DLD1 (cell line): ENCODE data around the gene ZNF219.

Experiments
- in situ Hi-C: cut with HindIII; loops from 2 replicates; pipeline ENCODE4 v1.10.0; 2017; ENCODE audit warnings: low sequenced_read_pairs

Gene ZNF219

GRCh38 chr14:21102521-21103410, 4.3 kb upstream of the ZNF219 start:
- in situ Hi-C loops: no loop called here

DNA sequence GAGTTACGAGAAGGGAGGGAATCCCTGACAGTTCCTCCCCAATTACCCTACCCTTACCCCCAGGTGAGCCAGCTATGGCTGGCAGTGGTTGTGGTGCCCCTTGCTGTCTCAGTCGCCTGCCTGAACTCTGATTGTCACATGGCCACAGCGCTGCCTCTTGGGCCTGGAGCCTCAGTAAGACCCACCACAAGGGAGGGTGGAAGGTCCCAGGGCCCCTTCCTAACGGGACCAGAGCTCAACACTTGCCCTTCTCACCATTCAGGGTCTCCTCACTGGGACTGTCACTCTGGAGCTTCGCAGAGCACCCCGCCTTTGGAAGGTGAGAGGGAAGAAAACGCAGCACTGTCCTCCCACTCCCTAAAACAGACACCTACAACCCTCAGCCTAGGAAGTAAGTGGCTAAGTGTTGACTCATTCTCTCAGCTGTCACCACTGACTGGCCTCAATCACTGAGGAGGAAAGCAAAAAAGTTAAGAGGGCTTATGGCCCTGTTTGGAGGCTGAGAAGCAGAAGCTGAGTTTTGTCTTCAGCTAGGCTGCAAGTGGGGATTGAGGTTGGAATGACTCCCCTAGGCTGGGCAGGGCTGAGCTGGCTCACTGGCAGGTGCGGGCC, 3.5 kb upstream of the ZNF219 start:
- in situ Hi-C loops: no loop called here

DNA sequence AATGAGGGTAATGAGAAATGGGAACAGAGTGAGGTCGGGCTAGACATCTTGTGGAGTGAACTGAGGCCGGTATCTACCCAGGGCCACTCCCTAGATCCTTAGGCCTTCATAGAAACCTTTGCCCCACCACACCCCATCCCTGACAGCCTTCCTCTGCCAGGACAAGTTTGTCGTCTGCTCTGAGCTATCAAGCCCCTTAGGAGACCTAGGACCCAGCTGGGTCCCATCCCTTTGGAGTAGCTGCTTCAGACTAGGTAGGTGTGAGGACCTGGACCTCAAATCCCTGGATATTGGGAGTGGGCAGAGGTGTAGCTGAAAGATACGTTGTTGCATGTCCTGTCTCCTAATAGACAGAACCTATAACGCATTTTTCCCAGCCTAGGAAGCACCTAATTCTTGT, 2.5 kb upstream of the ZNF219 start, which contains the start of gene TMEM253:
Gene TMEM253, plus strand, starts transcription at position 136 of the 400 bp plus-strand sequence. CDS start 278 bp downstream, outside the sequence.
- in situ Hi-C loops: no loop called here

DNA sequence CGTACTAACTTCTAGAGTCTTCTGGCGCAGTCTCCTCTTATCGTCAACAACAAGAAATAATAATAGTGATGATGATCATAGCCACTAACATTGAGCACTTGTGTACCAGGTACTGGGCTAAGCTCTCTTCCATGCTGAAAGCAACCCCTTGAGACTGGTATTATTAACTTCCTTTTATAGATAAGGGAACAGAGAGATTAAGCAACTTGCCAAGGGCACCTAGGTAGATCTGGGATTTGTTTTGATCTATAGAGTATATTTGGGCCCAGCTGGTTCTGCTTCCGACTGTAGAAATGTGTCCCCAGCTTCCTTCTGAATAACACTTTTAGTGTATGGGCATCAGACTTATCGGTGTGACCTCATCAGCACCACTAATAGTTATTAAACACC, 1.1 kb upstream of the ZNF219 start:
- in situ Hi-C loops: no loop called here

GRCh38 chr14:21098892-21099595, 589 bp upstream of the ZNF219 start:
- in situ Hi-C loops: no loop called here

DNA sequence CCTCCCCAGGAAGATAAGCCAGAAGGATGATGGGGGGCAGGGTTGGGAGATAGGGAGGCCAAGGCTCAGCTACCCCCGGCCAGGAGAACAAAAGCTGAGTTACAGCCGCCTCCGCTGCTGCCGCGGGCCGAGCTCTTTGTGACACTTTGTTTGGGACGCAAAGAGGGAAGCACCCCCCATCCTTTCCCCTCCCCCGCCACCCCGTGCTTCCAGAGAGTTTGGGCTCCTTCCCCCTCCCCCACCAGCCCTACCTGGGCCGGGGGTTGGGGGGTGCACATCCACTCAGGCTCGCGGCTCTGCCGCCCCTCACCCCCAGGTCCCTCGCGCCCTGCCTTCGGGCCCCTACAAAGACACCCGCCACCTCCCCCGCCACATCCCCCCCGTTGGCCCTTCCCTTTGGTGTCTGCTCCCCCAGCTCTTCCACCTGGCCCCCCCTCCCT, 799 bp downstream of the ZNF219 start:
- in situ Hi-C loops: no loop called here

- in situ Hi-C loops: no loop called here
Observed at GRCh38 chr14:21096978-21097635, 1.3 kb downstream of the ZNF219 start.

GRCh38 chr14:21096438-21096837, 2.0 kb downstream of the ZNF219 start:
- in situ Hi-C loops: no loop called here

DNA sequence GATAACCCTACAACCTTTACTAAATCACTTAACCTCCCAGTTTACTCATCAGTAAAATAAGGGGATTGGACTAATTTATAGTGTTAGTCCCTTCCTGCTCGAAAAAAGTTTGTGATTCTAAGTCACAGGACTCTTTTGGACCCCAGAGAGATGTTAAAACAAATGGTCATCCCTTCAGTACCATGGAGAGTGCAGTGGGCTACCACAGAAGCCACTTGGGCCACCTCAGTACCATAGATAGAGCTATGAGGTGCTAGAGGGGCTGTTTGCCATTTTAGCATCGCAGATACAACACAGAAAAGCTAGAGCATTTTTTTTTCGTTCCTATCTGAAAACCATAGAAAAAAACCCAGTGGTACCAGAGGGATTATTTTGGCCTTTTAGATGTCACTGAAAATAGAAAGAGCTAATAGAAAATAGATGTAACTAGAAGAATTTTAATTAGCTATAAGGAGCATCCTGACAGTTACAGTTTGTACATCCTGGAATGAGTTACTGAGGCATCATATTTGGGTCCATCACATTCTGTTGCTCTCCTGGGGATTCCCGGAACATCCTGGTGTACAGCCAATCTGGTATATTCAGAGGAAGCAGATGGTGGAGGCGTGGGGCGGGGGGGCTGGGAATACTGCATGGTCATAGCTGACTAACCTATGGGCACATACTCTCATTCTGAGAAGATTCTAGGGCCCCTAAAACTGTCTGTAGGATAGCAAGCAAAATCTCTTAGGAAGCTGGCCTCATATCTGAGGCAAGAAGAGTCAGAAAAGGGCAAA, 2.8 kb downstream of the ZNF219 start:
- in situ Hi-C loops: no loop called here

- in situ Hi-C loops: no loop called here
Observed at GRCh38 chr14:21093769-21094681, 4.4 kb downstream of the ZNF219 start.

DNA sequence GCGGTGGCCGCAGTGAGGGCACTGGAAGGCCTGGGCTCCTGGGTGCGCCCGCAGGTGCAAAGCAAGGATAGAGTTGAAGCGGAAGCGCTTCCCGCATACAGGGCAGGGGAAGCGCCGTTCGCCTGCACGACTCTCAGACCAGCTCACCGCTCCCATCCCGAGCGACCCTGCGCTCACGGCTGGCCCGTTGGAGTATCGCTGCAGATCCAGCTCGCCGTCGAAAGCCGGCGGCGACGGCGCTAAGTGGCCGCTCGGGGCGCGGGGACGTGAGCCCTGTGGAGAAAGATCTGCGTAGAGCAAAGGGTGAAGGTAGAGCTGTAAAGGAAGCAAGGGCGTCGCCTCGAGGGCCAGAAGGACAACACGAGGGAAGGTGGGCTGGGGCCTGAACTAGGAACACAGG, 5.4 kb downstream of the ZNF219 start:
- in situ Hi-C loops: no loop called here

DNA sequence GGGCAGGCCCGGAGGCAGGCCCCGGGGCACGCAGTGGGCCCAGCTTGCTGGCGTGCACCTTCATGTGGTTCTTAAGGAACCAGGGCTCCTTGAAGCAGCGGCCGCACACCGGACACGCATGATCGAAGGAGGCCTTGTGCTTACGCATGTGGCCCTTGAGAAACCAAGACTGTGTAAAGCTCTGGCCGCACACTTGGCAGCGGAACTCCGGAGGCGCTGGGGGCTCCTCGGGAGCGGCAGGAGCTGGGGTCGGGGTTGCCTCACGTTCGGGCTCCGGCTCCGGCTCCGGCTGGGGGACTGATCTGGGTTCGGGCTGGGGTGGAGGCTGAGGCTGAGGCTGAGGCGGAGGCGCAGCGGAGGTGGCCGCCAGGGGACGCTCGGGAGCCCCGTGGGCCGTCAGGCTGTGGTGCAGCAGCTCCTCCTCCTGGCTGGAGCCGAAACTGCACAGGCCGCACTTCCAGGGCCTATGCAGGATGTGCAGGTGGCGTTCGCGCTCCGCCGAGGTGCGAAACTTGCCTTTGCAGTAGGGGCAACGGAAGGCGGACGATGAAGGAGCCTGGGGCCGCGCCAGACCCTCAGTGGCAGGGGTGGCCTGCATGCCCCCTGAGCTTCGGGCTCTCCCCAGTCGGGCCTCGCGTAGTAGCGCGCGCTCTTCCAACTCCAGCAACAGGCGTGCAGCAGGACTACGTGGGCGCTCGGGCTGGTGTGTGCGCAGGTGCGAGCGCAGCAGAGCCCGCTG, 6.0 kb downstream of the ZNF219 start:
- in situ Hi-C loops: no loop called here

- in situ Hi-C loops: no loop called here
Observed at GRCh38 chr14:21091821-21092272, 6.6 kb downstream of the ZNF219 start.

DNA sequence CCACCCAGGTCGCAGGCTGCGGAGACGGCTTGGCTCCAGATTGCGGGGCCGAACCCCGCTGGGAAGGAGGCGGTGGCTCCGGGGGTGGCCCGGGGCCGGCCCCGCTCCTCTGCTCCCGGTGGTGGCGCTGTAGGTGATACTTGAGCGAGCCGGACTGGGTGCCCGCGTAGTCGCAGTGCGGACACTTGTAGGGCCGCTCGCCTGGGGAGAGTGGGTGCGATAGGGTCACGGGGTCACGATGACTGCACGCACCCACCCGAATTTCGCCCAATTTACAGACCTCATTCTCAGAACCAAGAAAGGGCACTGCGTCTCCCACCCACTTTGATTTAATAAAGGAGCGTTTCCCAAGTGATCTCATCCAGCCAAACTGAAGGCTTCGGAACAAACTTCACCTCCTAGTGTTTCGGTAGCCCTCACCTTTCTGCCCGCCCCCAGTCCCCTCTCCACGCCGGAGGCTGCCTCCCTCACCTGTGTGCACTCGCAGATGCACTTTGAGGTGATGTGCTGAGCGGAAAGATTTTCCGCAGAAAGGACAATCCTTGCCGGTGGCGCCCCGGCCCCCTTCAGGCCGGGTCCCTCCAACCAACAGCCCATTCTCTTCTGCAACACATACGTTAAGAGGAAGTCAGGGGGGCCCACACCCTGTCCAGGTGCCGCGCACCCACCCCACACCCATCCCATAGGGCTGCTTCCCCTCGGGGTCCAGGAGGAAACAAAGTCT, 7.4 kb downstream of the ZNF219 start:
- in situ Hi-C loops: no loop called here

DNA sequence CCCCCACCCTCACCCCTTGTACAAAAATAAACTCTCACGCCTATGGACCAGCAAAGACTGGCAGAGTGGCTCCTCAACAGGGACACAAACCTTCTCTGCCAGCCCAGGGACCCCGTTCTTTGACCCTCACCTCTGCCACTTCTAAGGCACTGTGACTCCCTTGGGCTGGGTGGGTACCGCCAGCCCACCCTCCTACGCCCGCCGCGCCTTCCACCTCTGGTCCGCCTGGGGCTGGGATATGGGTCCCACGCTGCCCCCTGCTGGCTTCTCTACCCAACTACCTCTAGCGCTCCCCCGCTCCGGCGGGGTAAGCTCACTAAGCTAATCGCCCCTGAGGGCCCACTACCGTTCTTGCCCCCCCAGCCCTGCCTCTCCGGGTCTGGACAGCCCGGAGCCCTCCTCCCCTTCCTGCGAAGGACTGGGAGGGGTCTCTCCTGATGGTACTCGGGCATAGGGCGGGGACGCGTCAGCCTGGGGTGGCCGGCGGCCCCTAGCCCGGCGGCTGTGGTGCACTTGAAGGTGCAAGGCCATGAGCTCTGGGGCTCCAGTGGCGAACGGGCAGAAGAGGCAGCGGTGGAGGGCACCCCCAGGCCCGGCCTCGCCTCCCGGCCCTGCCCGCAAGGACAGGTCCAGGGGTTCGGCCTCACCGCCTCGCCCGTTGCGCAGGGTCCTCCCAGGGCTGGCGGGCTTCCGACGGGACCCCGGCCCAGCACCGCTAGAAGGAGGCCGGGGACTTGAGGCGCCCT, 8.1 kb downstream of the ZNF219 start:
- in situ Hi-C loops: no loop called here

- in situ Hi-C loops: no loop called here
Observed at GRCh38 chr14:21089877-21090193, 8.6 kb downstream of the ZNF219 start.

DNA sequence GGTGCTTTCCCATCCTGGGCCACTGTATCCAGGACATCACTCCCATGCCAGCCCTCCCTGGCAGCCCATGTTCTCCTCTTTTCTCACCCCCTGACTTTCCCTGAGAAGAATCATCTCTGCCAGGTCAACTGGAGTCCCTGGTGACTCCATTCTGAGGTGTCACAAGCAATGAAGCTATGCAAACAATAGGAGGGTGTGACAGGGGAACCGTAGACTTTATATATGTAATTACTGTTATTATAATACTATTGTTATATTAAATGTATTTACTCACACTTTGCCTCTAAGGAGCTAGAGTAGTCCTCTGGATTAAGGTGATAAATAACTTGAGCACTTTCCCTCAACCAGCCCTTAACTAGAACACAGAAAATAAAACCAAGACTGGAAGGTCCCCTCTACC, 9.2 kb downstream of the ZNF219 start:
- in situ Hi-C loops: no loop called here
